ENCODE measurements around the gene BANP. TPM values are rescaled to one million over a fixed set of nuclear protein-coding genes. Genes with fewer than 3 reads are reported as not detected.
"Not testable (repeated sequence)": the region's sequence is repeated elsewhere in the genome, so short reads cannot be mapped to it uniquely, and the experiment has no call there.

Gene BANP
- total RNA-seq, 1 donor from 2014 or later: 39.1 TPM

GRCh38 chr16:88087517-88087877 is 136.3 kb downstream of the BANP start:
- Mint-ChIP-seq H3K27me3 (ENCODE audit: low read depth) (no peaks in the 10 kb centered on the region), H3K9me3 (no peaks in the 10 kb centered on the region), H3K36me3 (ENCODE audit: low read depth) (no peaks in the 10 kb centered on the region), H3K4me1 (no peaks in the 10 kb centered on the region), H3K4me3 (no peak overlapping the region), H3K27ac (ENCODE audit: unreplicated experiment) (no peak overlapping the region)
- no peak for TF ChIP-seq CTCF (conservative IDR thresholded peaks at IDR 0.05)
- no peak for DNase-seq (ENCODE audit: low read depth, low spot score)

GRCh38 chr16:88088161-88088581 is 136.9 kb downstream of the BANP start:
- Mint-ChIP-seq H3K4me3 (no peak overlapping the region), H3K36me3 (ENCODE audit: low read depth) (no peaks in the 10 kb centered on the region), H3K27me3 (ENCODE audit: low read depth) (no peaks in the 10 kb centered on the region), H3K27ac (ENCODE audit: unreplicated experiment) (no peak overlapping the region), H3K9me3 (no peaks in the 10 kb centered on the region), H3K4me1 (no peaks in the 10 kb centered on the region)
- no peak for TF ChIP-seq CTCF (conservative IDR thresholded peaks at IDR 0.05)
- no peak for DNase-seq (ENCODE audit: low read depth, low spot score)

GRCh38 chr16:88088611-88089010 is 137.4 kb downstream of the BANP start:
- not testable (repeated sequence) for H3K27me3 Mint-ChIP-seq (ENCODE audit: low read depth); H3K27ac Mint-ChIP-seq (ENCODE audit: unreplicated experiment); H3K36me3 Mint-ChIP-seq (ENCODE audit: low read depth); DNase-seq (ENCODE audit: low read depth, low spot score); H3K4me1 Mint-ChIP-seq; H3K9me3 Mint-ChIP-seq; H3K4me3 Mint-ChIP-seq

GRCh38 chr16:88089071-88089470 is 137.8 kb downstream of the BANP start:
- not testable (repeated sequence) for H3K27ac Mint-ChIP-seq (ENCODE audit: unreplicated experiment); H3K4me3 Mint-ChIP-seq; H3K36me3 Mint-ChIP-seq (ENCODE audit: low read depth); DNase-seq (ENCODE audit: low read depth, low spot score); H3K27me3 Mint-ChIP-seq (ENCODE audit: low read depth); H3K4me1 Mint-ChIP-seq; H3K9me3 Mint-ChIP-seq

GRCh38 chr16:88089632-88090376 is 138.6 kb downstream of the BANP start:
- not testable (repeated sequence) for DNase-seq (ENCODE audit: low read depth, low spot score); H3K4me1 Mint-ChIP-seq; H3K4me3 Mint-ChIP-seq; H3K9me3 Mint-ChIP-seq; H3K36me3 Mint-ChIP-seq (ENCODE audit: low read depth); H3K27me3 Mint-ChIP-seq (ENCODE audit: low read depth)
- peak overlapping the region; percentile 57 for H3K27ac Mint-ChIP-seq (ENCODE audit: unreplicated experiment)

GRCh38 chr16:88090377-88091175 is 139.3 kb downstream of the BANP start:
- H3K9me3 Mint-ChIP-seq; H3K27ac Mint-ChIP-seq (ENCODE audit: unreplicated experiment); H3K4me1 Mint-ChIP-seq; DNase-seq (ENCODE audit: low read depth, low spot score); H3K36me3 Mint-ChIP-seq (ENCODE audit: low read depth); H3K27me3 Mint-ChIP-seq (ENCODE audit: low read depth); H3K4me3 Mint-ChIP-seq: not testable (repeated sequence)

- not testable (repeated sequence) for H3K36me3 Mint-ChIP-seq (ENCODE audit: low read depth); H3K27ac Mint-ChIP-seq (ENCODE audit: unreplicated experiment)
Measured at GRCh38 chr16:88091221-88091971, 140.2 kb downstream of the BANP start.

GRCh38 chr16:88091972-88092302 is 140.7 kb downstream of the BANP start:
- not testable (repeated sequence) for DNase-seq (ENCODE audit: low read depth, low spot score); H3K27ac Mint-ChIP-seq (ENCODE audit: unreplicated experiment); H3K4me3 Mint-ChIP-seq; H3K4me1 Mint-ChIP-seq; H3K36me3 Mint-ChIP-seq (ENCODE audit: low read depth); H3K9me3 Mint-ChIP-seq; H3K27me3 Mint-ChIP-seq (ENCODE audit: low read depth)

More at GRCh38 chr16:88091221-88091971, 140.2 kb downstream of the BANP start:
- not testable (repeated sequence) for H3K4me1 Mint-ChIP-seq; H3K4me3 Mint-ChIP-seq; H3K9me3 Mint-ChIP-seq; H3K27me3 Mint-ChIP-seq (ENCODE audit: low read depth)
- DNase-seq (ENCODE audit: low read depth, low spot score): peak; percentile 9

GRCh38 chr16:88092791-88093555 is 141.7 kb downstream of the BANP start:
- not testable (repeated sequence) for H3K4me3 Mint-ChIP-seq; H3K9me3 Mint-ChIP-seq; H3K36me3 Mint-ChIP-seq (ENCODE audit: low read depth); DNase-seq (ENCODE audit: low read depth, low spot score); H3K4me1 Mint-ChIP-seq; H3K27me3 Mint-ChIP-seq (ENCODE audit: low read depth)
- peak overlapping the region; percentile 27 for H3K27ac Mint-ChIP-seq (ENCODE audit: unreplicated experiment)

GRCh38 chr16:88093556-88094252 is 142.5 kb downstream of the BANP start:
- H3K27ac Mint-ChIP-seq (ENCODE audit: unreplicated experiment): peak overlapping the region; percentile 27
- not testable (repeated sequence) for H3K4me3 Mint-ChIP-seq; H3K4me1 Mint-ChIP-seq; DNase-seq (ENCODE audit: low read depth, low spot score); H3K36me3 Mint-ChIP-seq (ENCODE audit: low read depth); H3K9me3 Mint-ChIP-seq; H3K27me3 Mint-ChIP-seq (ENCODE audit: low read depth)
